ENCODE data around the gene GP1BB. TPM values are rescaled to one million over a fixed set of nuclear protein-coding genes. Genes with fewer than 3 reads are reported as not detected.

GP1BB gene
- polyA plus RNA-seq, 2 of the 4 experiments (the other 2 are of a cell fraction) = 0.06 to 0.48 TPM

DNA sequence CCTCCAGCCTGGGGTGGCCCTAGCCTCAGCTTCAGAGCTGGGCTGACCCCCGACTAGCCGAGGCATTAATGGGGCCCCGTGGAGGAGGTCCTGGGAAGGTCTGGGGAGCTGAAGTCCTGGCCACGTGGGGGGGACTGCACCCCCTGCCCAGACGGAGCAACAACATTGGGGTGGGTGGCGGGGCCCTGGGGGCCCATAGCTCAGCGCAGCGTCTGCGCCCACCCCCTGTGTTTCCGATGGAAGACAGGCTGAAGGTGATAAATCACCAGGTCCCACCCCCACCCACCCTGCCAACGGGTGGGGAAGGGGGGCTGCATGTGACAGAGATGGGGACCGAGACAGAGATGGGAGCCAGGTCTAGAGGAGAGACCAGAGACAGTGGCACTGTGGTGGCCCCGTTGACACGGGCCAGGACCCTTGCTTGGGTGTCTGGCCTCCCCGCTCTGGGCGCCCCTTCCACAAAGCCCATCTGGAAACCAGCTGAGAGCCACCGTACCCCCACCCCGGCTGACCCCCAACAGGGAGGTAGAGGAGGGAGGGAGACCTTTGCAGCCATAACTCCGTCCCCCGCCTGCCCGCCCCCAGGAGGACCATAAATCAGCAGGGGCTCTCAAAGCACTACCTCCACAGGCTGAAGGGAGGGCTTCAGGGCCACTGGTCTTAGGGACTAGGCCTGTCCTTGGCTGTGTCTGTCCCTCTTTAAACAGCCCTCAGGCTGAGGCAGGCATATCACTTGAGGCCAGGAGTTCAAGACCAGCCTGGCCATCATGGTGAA lies 8.2 kb downstream of the GP1BB start:
- no peak for TF ChIP-seq BHLHE40 (IDR thresholded peaks at IDR 0.05; ENCODE audit: low read depth, low read length)
- no peak for TF ChIP-seq CHD2 (IDR thresholded peaks at IDR 0.05; ENCODE audit: low read length, partially characterized antibody)
- no peak for TF ChIP-seq TFCP2L1 (CRISPR knock-in tag; IDR thresholded peaks at IDR 0.05)
- TF ChIP-seq NPAS2 (CRISPR knock-in tag; IDR thresholded peaks at IDR 0.05; ENCODE audit: borderline replicate concordance) = no peak
- ATAC-seq (no peak), DNase-seq (ENCODE audit: low read depth in 1 of 2, low spot score in 1 of 2) (no peak), FAIRE-seq (no peak)
- WGBS (ENCODE audit: missing lambda C conversion rate) = 61% methylated on average over 4 of the region's 21 CpGs
- no peaks in the 10 kb centered on the region for H3K9me3 ChIP-seq
- peak overlapping the region; percentile 95 for H3K4me2 ChIP-seq
- POLR2A ChIA-PET = interaction anchor here (1.3 kb wide), 1 partner anchor 179 kb away, joined by 4 read pairs; no protein-coding TSS in a partner anchor
- CTCF ChIA-PET = interaction anchor here (0.6 to 8.4 kb wide), 56 partner anchors 7 to 718 kb away, joined by 3 to 215 read pairs (median 6); partner anchors contain the start of gene ESS2
- peak overlapping the region in 1 of 2 experiments; percentile 79; a peak in 1 of 6 replicates for H3K27ac ChIP-seq
- H3K4me1 ChIP-seq = no peaks in the 10 kb centered on the region
- H3K4me3 ChIP-seq = peak overlapping the region; percentile 47; the same call in 1 of the 3 replicates

DNA sequence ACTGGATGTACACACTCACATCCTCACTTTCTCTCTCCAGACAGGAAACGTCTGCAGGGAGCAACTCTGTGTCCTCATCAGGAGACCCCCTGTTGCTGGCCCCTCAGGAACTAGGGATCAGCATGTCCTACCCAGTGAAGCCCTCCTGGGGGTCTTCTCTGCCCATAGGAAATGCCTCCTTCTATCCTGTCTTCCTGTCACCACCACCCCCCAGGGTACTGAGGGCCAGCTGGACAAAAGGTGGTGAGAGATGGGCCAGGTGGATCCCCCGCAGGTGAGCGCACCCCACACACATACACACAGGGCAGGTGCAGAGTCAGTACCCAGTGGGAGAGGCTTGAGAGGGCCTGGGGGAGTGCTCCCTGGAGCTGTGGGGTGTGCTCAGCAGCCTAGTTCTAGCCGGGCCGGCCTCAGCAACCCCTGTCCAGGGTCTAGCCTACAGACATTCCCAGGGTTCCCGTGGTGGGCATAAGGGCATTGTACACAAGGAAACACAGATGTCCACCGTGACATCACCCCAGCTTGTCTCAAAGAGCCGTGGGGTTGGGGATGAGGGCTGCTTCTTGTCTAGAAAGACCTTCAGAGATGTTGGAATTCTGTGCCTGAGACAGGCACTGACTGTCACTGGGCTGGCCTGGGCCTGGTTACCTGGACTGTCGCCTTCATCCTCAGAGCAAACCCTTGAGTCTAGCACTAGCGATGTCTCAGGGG lies 9.2 kb downstream of the GP1BB start:
- WGBS (ENCODE audit: missing lambda C conversion rate) = 55% methylated on average over 1 of the region's 10 CpGs
- ATAC-seq (no peak), DNase-seq (ENCODE audit: low read depth in 1 of 2, low spot score in 1 of 2) (no peak), FAIRE-seq (no peak)
- Histone ChIP-seq H3K4me1 (no peaks in the 10 kb centered on the region), H3K4me3 (no peak overlapping the region), H3K4me2 (no peak overlapping the region), H3K9me3 (no peaks in the 10 kb centered on the region), H3K27ac (no peak overlapping the region)
- POLR2A ChIA-PET = no interaction called here
- CTCF ChIA-PET = interaction anchor here (1.2 to 8.4 kb wide), 8 partner anchors 8 to 222 kb away, joined by 3 to 215 read pairs (median 20); no protein-coding TSS in a partner anchor
- TF ChIP-seq RCOR1 (IDR thresholded peaks at IDR 0.05; ENCODE audit: low read depth, low read length) (no peak), TFCP2L1 (CRISPR knock-in tag; IDR thresholded peaks at IDR 0.05) (no peak)
- TF ChIP-seq, protein P1, sequence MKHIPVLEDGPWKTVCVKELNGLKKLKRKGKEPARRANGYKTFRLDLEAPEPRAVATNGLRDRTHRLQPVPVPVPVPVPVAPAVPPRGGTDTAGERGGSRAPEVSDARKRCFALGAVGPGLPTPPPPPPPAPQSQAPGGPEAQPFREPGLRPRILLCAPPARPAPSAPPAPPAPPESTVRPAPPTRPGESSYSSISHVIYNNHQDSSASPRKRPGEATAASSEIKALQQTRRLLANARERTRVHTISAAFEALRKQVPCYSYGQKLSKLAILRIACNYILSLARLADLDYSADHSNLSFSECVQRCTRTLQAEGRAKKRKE (CRISPR knock-in tag; IDR thresholded peaks at IDR 0.05; ENCODE audit: low read depth) = no peak

DNA sequence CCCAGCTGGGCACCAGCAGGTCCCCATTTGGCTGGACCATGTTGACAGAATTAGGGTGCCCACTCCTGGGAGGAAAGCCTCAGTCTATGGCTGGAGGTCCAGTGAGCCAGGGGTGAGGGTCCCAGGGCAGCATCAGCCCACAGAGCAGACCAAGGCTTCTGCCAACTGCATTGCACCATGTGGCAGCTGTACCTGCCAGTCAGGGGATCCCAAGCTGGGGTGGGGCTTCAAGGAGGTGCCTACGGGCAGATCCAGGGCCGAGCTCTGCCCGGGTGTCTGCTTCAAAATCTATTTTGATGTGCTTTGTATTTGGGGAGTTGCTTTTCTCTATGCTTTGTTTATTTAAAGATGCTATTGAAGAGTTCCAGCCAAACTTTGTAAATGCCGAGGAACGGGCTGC lies 10.4 kb downstream of the GP1BB start:
- ChIA-PET CTCF (interaction anchor here (2.4 to 8.4 kb wide), 3 partner anchors 10 to 220 kb away, joined by 6 to 215 read pairs (median 86); no protein-coding TSS in a partner anchor), POLR2A (no interaction called here)
- no peak overlapping the region for H3K27ac ChIP-seq
- DNase-seq (ENCODE audit: low read depth in 1 of 2, low spot score in 1 of 2) (no peak), ATAC-seq (no peak), FAIRE-seq (no peak)
- no peaks in the 10 kb centered on the region for H3K4me1 ChIP-seq
- H3K4me2 ChIP-seq = no peak overlapping the region
- TF ChIP-seq, protein P2, sequence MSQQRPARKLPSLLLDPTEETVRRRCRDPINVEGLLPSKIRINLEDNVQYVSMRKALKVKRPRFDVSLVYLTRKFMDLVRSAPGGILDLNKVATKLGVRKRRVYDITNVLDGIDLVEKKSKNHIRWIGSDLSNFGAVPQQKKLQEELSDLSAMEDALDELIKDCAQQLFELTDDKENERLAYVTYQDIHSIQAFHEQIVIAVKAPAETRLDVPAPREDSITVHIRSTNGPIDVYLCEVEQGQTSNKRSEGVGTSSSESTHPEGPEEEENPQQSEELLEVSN (IDR thresholded peaks at IDR 0.05; ENCODE audit: borderline replicate concordance, low read depth) = no peak
- TF ChIP-seq, protein P3, sequence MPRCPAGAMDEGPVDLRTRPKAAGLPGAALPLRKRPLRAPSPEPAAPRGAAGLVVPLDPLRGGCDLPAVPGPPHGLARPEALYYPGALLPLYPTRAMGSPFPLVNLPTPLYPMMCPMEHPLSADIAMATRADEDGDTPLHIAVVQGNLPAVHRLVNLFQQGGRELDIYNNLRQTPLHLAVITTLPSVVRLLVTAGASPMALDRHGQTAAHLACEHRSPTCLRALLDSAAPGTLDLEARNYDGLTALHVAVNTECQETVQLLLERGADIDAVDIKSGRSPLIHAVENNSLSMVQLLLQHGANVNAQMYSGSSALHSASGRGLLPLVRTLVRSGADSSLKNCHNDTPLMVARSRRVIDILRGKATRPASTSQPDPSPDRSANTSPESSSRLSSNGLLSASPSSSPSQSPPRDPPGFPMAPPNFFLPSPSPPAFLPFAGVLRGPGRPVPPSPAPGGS (IDR thresholded peaks at IDR 0.05) = no peak
- no peak for TF ChIP-seq RNF2 (IDR thresholded peaks at IDR 0.05; ENCODE audit: borderline replicate concordance, low read depth)
- no peak for TF ChIP-seq HOXA7 (CRISPR knock-in tag; IDR thresholded peaks at IDR 0.05)
- TF ChIP-seq HOXB5 (CRISPR knock-in tag; IDR thresholded peaks at IDR 0.05) = no peak
- no peak for TF ChIP-seq RFX5 (IDR thresholded peaks at IDR 0.05)
- TF ChIP-seq MYC (IDR thresholded peaks at IDR 0.05; ENCODE audit: borderline replicate concordance, low read length) = no peak
- no peak for TF ChIP-seq CBX2 (IDR thresholded peaks at IDR 0.05; ENCODE audit: borderline replicate concordance, low read depth)
- no peak for TF ChIP-seq NFE2L2 (conservative IDR thresholded peaks at IDR 0.05; ENCODE audit: low read length)
- TF ChIP-seq CEBPB (IDR thresholded peaks at IDR 0.05) = no peak
- TF ChIP-seq ESRRA (IDR thresholded peaks at IDR 0.05; ENCODE audit: borderline replicate concordance, low read length) = no peak
- TF ChIP-seq, protein P4, sequence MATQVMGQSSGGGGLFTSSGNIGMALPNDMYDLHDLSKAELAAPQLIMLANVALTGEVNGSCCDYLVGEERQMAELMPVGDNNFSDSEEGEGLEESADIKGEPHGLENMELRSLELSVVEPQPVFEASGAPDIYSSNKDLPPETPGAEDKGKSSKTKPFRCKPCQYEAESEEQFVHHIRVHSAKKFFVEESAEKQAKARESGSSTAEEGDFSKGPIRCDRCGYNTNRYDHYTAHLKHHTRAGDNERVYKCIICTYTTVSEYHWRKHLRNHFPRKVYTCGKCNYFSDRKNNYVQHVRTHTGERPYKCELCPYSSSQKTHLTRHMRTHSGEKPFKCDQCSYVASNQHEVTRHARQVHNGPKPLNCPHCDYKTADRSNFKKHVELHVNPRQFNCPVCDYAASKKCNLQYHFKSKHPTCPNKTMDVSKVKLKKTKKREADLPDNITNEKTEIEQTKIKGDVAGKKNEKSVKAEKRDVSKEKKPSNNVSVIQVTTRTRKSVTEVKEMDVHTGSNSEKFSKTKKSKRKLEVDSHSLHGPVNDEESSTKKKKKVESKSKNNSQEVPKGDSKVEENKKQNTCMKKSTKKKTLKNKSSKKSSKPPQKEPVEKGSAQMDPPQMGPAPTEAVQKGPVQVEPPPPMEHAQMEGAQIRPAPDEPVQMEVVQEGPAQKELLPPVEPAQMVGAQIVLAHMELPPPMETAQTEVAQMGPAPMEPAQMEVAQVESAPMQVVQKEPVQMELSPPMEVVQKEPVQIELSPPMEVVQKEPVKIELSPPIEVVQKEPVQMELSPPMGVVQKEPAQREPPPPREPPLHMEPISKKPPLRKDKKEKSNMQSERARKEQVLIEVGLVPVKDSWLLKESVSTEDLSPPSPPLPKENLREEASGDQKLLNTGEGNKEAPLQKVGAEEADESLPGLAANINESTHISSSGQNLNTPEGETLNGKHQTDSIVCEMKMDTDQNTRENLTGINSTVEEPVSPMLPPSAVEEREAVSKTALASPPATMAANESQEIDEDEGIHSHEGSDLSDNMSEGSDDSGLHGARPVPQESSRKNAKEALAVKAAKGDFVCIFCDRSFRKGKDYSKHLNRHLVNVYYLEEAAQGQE (IDR thresholded peaks at IDR 0.05) = no peak
- TF ChIP-seq, protein P5, sequence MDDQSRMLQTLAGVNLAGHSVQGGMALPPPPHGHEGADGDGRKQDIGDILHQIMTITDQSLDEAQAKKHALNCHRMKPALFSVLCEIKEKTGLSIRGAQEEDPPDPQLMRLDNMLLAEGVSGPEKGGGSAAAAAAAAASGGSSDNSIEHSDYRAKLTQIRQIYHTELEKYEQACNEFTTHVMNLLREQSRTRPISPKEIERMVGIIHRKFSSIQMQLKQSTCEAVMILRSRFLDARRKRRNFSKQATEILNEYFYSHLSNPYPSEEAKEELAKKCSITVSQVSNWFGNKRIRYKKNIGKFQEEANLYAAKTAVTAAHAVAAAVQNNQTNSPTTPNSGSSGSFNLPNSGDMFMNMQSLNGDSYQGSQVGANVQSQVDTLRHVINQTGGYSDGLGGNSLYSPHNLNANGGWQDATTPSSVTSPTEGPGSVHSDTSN (IDR thresholded peaks at IDR 0.05) = no peak
- TF ChIP-seq CBX8 (IDR thresholded peaks at IDR 0.05) = no peak
- TF ChIP-seq CHD4 (IDR thresholded peaks at IDR 0.05; ENCODE audit: borderline replicate concordance) = no peak
- TF ChIP-seq EHMT2 (IDR thresholded peaks at IDR 0.05; ENCODE audit: low read depth) = no peak
- no peaks in the 10 kb centered on the region for H3K9me3 ChIP-seq
- no peak overlapping the region for H3K4me3 ChIP-seq
- WGBS (ENCODE audit: missing lambda C conversion rate) = 64% methylated on average over 5 of the region's 5 CpGs

Data from A549 (cell line).